ENCODE results near the gene SLC22A8. TPM values are rescaled to one million over a fixed set of nuclear protein-coding genes. Genes with fewer than 3 reads are reported as not detected.

The SLC22A8 gene
- total and polyA plus RNA-seq, 2 of the 4 experiments (the other 2 are of a cell fraction) = not detected

DNA sequence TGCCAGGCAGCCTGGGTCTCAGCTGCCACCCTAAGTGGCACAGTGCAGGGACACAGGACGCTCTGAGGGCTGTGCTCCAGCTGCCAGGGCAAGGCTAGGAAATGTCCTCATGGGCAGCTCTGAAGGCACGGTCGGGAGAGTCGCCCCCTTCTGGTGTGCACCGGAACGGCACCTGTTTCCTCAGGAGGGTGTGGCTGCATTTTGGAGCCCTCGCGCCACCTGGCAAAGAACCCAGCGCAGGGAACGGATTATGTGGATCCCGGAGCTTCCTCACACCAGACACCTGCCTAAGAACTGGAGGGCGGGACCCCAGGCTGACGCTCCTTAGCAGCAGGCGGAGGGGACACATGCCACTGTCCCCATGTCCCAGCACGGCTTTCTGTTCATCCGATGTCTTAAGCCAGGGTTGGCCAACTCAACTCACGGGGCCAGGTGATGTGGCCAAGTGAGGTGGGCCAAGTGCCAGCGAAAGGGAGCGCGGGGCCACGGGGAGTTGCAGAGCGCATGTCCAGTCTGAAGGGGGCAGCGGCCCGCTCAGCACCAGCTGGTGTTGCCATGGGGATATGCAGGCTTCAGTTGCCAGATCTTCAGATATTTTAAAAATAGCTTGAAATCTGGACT is 5.1 kb upstream of the SLC22A8 start:
- in situ Hi-C loops (cut with MboI; ENCODE audit: low sequenced_read_pairs) (loop anchor here (5.0 kb wide), 1 partner anchor 113 kb away; no protein-coding TSS in a partner anchor), dilution Hi-C loops (cut with HindIII; ENCODE audit: low sequenced_read_pairs, unreplicated experiment) (no loop called here), intact Hi-C loops (cut with micrococcal nuclease) (no loop called here)
- Histone ChIP-seq H3K9me1 (ENCODE audit: insufficient read depth, low read length) (no peaks in the 10 kb centered on the region), H2AFZ (replicated peaks; ENCODE audit: low read length, poor library complexity) (no peak overlapping the region), H3K79me1 (ENCODE audit: low read depth in 1 of 2, low read length in 2 of 2) (no peaks in the 10 kb centered on the region), H4K8ac (ENCODE audit: low read depth in 2 of 2, low read length in 2 of 2) (no peak overlapping the region), H2BK20ac (ENCODE audit: low read depth, low read length) (no peak overlapping the region), H4K5ac (ENCODE audit: low read depth, low read length) (no peak overlapping the region), H2BK120ac (ENCODE audit: low read depth, low read length) (no peak overlapping the region), H3K9me3 (ENCODE audit: control insufficient read depth, insufficient read depth, low read length) (no peaks in the 10 kb centered on the region), H3K4ac (ENCODE audit: low read depth, low read length) (no peak overlapping the region), H3K18ac (ENCODE audit: low read depth, low read length) (no peak overlapping the region), H3K4me3 (ENCODE audit: insufficient read depth, low read depth, low read length) (no peak overlapping the region), H3K27ac (ENCODE audit: insufficient read depth, low read length) (no peak overlapping the region), H3K4me1 (ENCODE audit: control insufficient read depth, insufficient read depth, low read length) (no peaks in the 10 kb centered on the region), H3K36me3 (ENCODE audit: control insufficient read depth, insufficient read depth, low read length) (no peaks in the 10 kb centered on the region), H3K14ac (replicated peaks; ENCODE audit: low read depth, low read length) (no peak overlapping the region), H3K4me2 (ENCODE audit: low read depth, low read length) (no peak overlapping the region), H2AK9ac (replicated peaks; ENCODE audit: low read depth, low read length, poor library complexity) (no peak overlapping the region), H2AK5ac (ENCODE audit: low read depth, low read length) (no peak overlapping the region), H2BK5ac (ENCODE audit: low read depth, low read length, poor library complexity, severe bottlenecking) (no peak overlapping the region), H2BK15ac (ENCODE audit: low read depth, low read length) (no peak overlapping the region), H4K20me1 (ENCODE audit: insufficient read depth, low read length) (no peaks in the 10 kb centered on the region), H3K56ac (ENCODE audit: extremely low read depth, insufficient read depth, low read length) (no peak overlapping the region), H3K27me3 (ENCODE audit: control insufficient read depth, insufficient read depth, low read length) (peaks cover 16% of the 10 kb centered on the region), H4K91ac (ENCODE audit: insufficient read depth, low read depth, low read length) (no peak overlapping the region), H3K23ac (ENCODE audit: low read depth, low read length) (no peak overlapping the region), H3K9ac (ENCODE audit: low read depth, low read length) (no peak overlapping the region)
- WGBS, 2 experiments (ENCODE audit: extremely low coverage in 2 of 2, insufficient read length in 1 of 2) = 44% methylated on average over 10 of the region's 24 CpGs; no CpG with 5 or more reads in 1 of the 2 experiments
- POLR2A ChIA-PET (ENCODE audit: unreplicated experiment) = no interaction called here
- no peak for ATAC-seq (ENCODE audit: low read depth)
- no peak for TF ChIP-seq FOS (IDR thresholded peaks at IDR 0.05; ENCODE audit: low read depth, low read length)
- TF ChIP-seq, protein P1, sequence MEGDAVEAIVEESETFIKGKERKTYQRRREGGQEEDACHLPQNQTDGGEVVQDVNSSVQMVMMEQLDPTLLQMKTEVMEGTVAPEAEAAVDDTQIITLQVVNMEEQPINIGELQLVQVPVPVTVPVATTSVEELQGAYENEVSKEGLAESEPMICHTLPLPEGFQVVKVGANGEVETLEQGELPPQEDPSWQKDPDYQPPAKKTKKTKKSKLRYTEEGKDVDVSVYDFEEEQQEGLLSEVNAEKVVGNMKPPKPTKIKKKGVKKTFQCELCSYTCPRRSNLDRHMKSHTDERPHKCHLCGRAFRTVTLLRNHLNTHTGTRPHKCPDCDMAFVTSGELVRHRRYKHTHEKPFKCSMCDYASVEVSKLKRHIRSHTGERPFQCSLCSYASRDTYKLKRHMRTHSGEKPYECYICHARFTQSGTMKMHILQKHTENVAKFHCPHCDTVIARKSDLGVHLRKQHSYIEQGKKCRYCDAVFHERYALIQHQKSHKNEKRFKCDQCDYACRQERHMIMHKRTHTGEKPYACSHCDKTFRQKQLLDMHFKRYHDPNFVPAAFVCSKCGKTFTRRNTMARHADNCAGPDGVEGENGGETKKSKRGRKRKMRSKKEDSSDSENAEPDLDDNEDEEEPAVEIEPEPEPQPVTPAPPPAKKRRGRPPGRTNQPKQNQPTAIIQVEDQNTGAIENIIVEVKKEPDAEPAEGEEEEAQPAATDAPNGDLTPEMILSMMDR (conservative IDR thresholded peaks at IDR 0.05; ENCODE audit: low read depth, low read length) = peak; percentile 37; the same call in 1 of the 2 replicates
- BruUV-seq (replicated peaks) = no TSS peak
- DNase-seq = no peak
- CTCF ChIA-PET = interaction anchor here (4.1 kb wide), 1 partner anchor 115 kb away, joined by 59 read pairs; no protein-coding TSS in a partner anchor

Data from IMR-90 (cell line).